ENCODE results near the gene NPL. TPM values are rescaled to one million over a fixed set of nuclear protein-coding genes. Genes with fewer than 3 reads are reported as not detected.
A peak's percentile ranks its signal among the peaks of the same experiment; 100 is the strongest.

Gene NPL
- total and polyA plus RNA-seq, 9 of the 15 experiments (the other 6 are each of a cell fraction or from before 2014, with no cell fraction given), result 9.9 to 22.3 (median 14.2) TPM

DNA sequence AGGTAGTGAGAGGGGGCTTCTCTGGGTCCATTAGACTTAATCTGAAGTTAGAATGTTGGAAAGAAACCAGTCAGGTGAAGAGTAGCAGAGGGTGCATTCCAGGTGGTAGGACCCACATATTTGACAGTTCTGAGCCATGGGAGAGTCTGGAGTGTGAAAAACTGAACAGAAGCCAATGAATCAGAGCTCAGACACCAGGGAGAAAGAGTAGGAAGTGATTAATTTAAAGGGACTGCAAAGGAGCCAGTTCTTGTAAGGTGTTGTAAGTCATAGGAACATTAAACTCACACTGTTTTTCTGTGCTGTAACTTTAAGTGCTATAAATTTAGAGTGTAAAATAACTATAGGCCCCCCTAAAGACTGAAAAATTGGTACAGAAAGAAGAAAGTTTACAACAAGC lies 43.7 kb downstream of the NPL start:
- H3K4me3 ChIP-seq, result no peak overlapping the region
- in situ Hi-C loops (cut with MboI), result no loop called here
- no peak overlapping the region for H2AFZ ChIP-seq (ENCODE audit: low read depth, low read length)
- ATAC-seq, result no peak
- no peak overlapping the region for H3K27ac ChIP-seq (ENCODE audit: extremely low read depth, low read depth, low read length)
- H3K4me1 ChIP-seq (replicated peaks in 1 of 2; ENCODE audit: control insufficient read depth in 2 of 2, insufficient read depth in 2 of 2, low read length in 2 of 2), result peaks cover 0 to 1% of the 10 kb centered on the region in 2 experiments; a peak in 2 of 5 replicates
- H3K9me1 ChIP-seq (ENCODE audit: control insufficient read depth, insufficient read depth, low read length), result no peaks in the 10 kb centered on the region
- ChIA-PET CTCF (ENCODE audit: low intra/inter-chr PET ratio) (no interaction called here), POLR2A (interaction anchor here (1.3 kb wide), 1 partner anchor 8 kb away, joined by 3 read pairs; no protein-coding TSS in a partner anchor)
- no peak for FAIRE-seq
- no TSS peak for BruUV-seq (replicated peaks)
- H4K20me1 ChIP-seq (replicated peaks; ENCODE audit: control insufficient read depth, insufficient read depth, low read length), result no peaks in the 10 kb centered on the region
- no peak overlapping the region for H3K4me2 ChIP-seq (ENCODE audit: insufficient read depth, low read length)
- intact Hi-C loops (cut with micrococcal nuclease), result no loop called here
- no peak overlapping the region for H3K9ac ChIP-seq (ENCODE audit: insufficient read depth in 1 of 2, low read depth in 2 of 2, low read length in 2 of 2)
- DNase-seq (ENCODE audit: extremely low read depth in 1 of 4, low spot score in 3 of 4), result no peak
- H3K79me2 ChIP-seq (ENCODE audit: control insufficient read depth, insufficient read depth, low read length), result no peaks in the 10 kb centered on the region
- H3K9me3 ChIP-seq (replicated peaks; ENCODE audit: control insufficient read depth, insufficient read depth, low read depth, low read length), result no peaks in the 10 kb centered on the region
- TF ChIP-seq ZNF586 (CRISPR knock-in tag; conservative IDR thresholded peaks at IDR 0.05) (0 out of 2 replicates have a peak, but pooled peaks have one; percentile 40), SREBF1 (IDR thresholded peaks at IDR 0.05; ENCODE audit: borderline replicate concordance, low read depth, low read length) (no peak)
- H3K27me3 ChIP-seq (ENCODE audit: control insufficient read depth in 2 of 2, insufficient read depth in 2 of 2, low read length in 2 of 2), result no peaks in the 10 kb centered on the region
- H3K36me3 ChIP-seq (ENCODE audit: control insufficient read depth, insufficient read depth, low read length), result no peaks in the 10 kb centered on the region

DNA sequence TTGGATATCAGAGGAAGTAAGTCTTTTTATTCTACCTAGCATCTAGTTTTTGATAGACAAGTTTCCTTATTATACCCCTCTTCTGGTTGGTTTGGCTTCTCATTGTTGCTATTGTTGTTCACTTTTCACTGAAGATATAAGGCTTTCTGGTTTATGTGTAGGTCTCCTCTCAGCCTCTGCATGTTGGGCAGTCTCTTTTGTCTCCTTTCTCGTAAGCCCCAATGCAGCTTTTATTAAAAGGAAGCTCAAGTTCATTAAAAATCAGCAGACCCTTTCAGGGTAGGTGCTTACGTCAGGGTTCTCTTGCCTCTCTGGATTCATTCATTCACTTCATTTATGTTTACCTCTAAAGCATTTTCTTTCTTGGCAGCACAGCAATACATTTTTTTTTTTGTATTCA lies 44.8 kb downstream of the NPL start:
- no peak for ATAC-seq
- WGBS (ENCODE audit: insufficient coverage, low coverage, missing lambda C conversion rate), result 86% methylated on average over 2 of the region's 2 CpGs
- no peak overlapping the region for H3K4me2 ChIP-seq (ENCODE audit: insufficient read depth, low read length)
- H3K4me1 ChIP-seq (replicated peaks in 1 of 2; ENCODE audit: control insufficient read depth in 2 of 2, insufficient read depth in 2 of 2, low read length in 2 of 2), result peaks cover 2 to 9% of the 10 kb centered on the region in 2 experiments; a peak in 3 of 5 replicates
- POLR2A ChIA-PET, result interaction anchor here (1.3 kb wide), 1 partner anchor 9 kb away, joined by 3 read pairs; no protein-coding TSS in a partner anchor
- H3K27ac ChIP-seq (ENCODE audit: extremely low read depth, low read depth, low read length), result no peak overlapping the region
- peaks cover 2% of the 10 kb centered on the region for H3K79me2 ChIP-seq (ENCODE audit: control insufficient read depth, insufficient read depth, low read length)
- H2AFZ ChIP-seq (ENCODE audit: low read depth, low read length), result no peak overlapping the region
- no peaks in the 10 kb centered on the region for H4K20me1 ChIP-seq (replicated peaks; ENCODE audit: control insufficient read depth, insufficient read depth, low read length)
- TF ChIP-seq EGR1 (conservative IDR thresholded peaks at IDR 0.05), result no peak
- no peak overlapping the region for H3K9ac ChIP-seq (ENCODE audit: insufficient read depth in 1 of 2, low read depth in 2 of 2, low read length in 2 of 2)
- CTCF ChIA-PET (ENCODE audit: low intra/inter-chr PET ratio), result no interaction called here
- no peak overlapping the region for H3K4me3 ChIP-seq
- no peak for DNase-seq (ENCODE audit: extremely low read depth in 1 of 4, low spot score in 3 of 4)
- no peak for FAIRE-seq
- in situ Hi-C loops (cut with MboI), result no loop called here
- H3K9me1 ChIP-seq (ENCODE audit: control insufficient read depth, insufficient read depth, low read length), result no peaks in the 10 kb centered on the region
- BruUV-seq (replicated peaks), result no TSS peak
- no peaks in the 10 kb centered on the region for H3K36me3 ChIP-seq (ENCODE audit: control insufficient read depth, insufficient read depth, low read length)
- H3K27me3 ChIP-seq (ENCODE audit: control insufficient read depth in 2 of 2, insufficient read depth in 2 of 2, low read length in 2 of 2), result no peaks in the 10 kb centered on the region
- H3K9me3 ChIP-seq (replicated peaks; ENCODE audit: control insufficient read depth, insufficient read depth, low read depth, low read length), result no peaks in the 10 kb centered on the region
- intact Hi-C loops (cut with micrococcal nuclease), result no loop called here

Measured in K562 (cell line).